B cell (primary cell): ENCODE results near the gene FGL2. TPM values are rescaled to one million over a fixed set of nuclear protein-coding genes. Genes with fewer than 3 reads are reported as not detected.

Source experiments
- ATAC-seq: fragments of 200-7000 bp; cut with Tn5 transposase; one replicate; pipeline ENCODE4 v1.10.0; 2021; ENCODE audit warnings: low read depth, mild to moderate bottlenecking, moderate number of reproducible peaks, moderate library complexity
- CTCF ChIA-PET: fragments of 350-600 bp; sonication (Branson Sonifier 250); formaldehyde crosslinking; loops from one replicate; lab custom pipeline; 2021; ENCODE audit warnings: antibody characterized with exemption, inconsistent platforms; lab: Charles Lee
- POLR2A ChIA-PET: fragments of 350-600 bp; sonication (Branson Sonifier 250); formaldehyde crosslinking; loops from one replicate; lab custom pipeline; 2021; ENCODE audit warnings: antibody characterized with exemption; lab: Charles Lee
- DNase-seq: peaks from one replicate; pipeline ENCODE4 v3.0.0; 2013
- H2AFZ ChIP-seq: 2 replicates; pipeline ENCODE4 v1.6.1; 2012; ENCODE audit warnings: mild to moderate bottlenecking, low read depth, low read length; ENCODE audit not compliant: insufficient read depth, poor library complexity, severe bottlenecking
- H3K27ac ChIP-seq, 2 donors: 1 replicate in 1 of 2; 2 replicates in 1 of 2; pipeline ENCODE4 v1.5.1; 2012 to 2013; ENCODE audit warnings: low read length in 2 of 2, mild to moderate bottlenecking in 2 of 2, moderate library complexity in 1 of 2
- H3K27me3 ChIP-seq, 4 experiments: fragments of 200-600 bp in 1 of 4; sonication (generic) in 1 of 4; replicated peaks in 1 of 4; 1 replicate in 2 of 4; 2 replicates in 2 of 4; pipeline versions ENCODE4 v1.6.1 to v1.7.0; 2013 to 2016; ENCODE audit warnings: low read length in 3 of 4, mild to moderate bottlenecking in 2 of 4, mixed read lengths in 1 of 4, moderate library complexity in 1 of 4; ENCODE audit not compliant: insufficient read depth in 4 of 4, control insufficient read depth in 3 of 4; ENCODE audit errors: control extremely low read depth in 1 of 4
- H3K36me3 ChIP-seq, 2 experiments: replicated peaks in 1 of 2; 1 replicate in 1 of 2; 2 replicates in 1 of 2; pipeline versions ENCODE4 v1.6.1 to v1.7.1; 2013; ENCODE audit warnings: low read length in 1 of 2; ENCODE audit not compliant: insufficient read depth in 2 of 2, control insufficient read depth in 1 of 2; ENCODE audit errors: control extremely low read depth in 1 of 2, extremely low read depth in 1 of 2
- H3K4me1 ChIP-seq, 2 donors: fragments of 200-600 bp in 1 of 2; sonication (generic) in 1 of 2; 1 replicate in 1 of 2; 2 replicates in 1 of 2; pipeline versions ENCODE4 v1.5.1 to v1.6.1; 2013 to 2017; ENCODE audit warnings: low read length in 2 of 2; ENCODE audit not compliant: control insufficient read depth in 2 of 2, insufficient read depth in 2 of 2
- H3K4me2 ChIP-seq: replicated peaks from 2 replicates; pipeline ENCODE3; 2012; ENCODE audit warnings: mild to moderate bottlenecking, low read depth, low read length; ENCODE audit not compliant: poor library complexity, severe bottlenecking
- H3K4me3 ChIP-seq, 5 experiments: fragments of 200-600 bp in 1 of 5; sonication (generic) in 1 of 5; 1 replicate in 3 of 5; 2 replicates in 2 of 5; pipeline versions ENCODE4 v1.5.1 to v1.7.0; 2011 to 2016; ENCODE audit warnings: low read length in 4 of 5, mild to moderate bottlenecking in 4 of 5, low read depth in 2 of 5, control low read depth in 1 of 5, moderate library complexity in 1 of 5; ENCODE audit not compliant: insufficient read depth in 1 of 5; ENCODE audit errors: control extremely low read depth in 1 of 5, extremely low read depth in 1 of 5
- H3K79me2 ChIP-seq: fragments of 200-600 bp; sonication (generic); one replicate; pipeline ENCODE4 v1.6.0; 2016; ENCODE audit warnings: low read length; ENCODE audit not compliant: control insufficient read depth, insufficient read depth
- H3K9ac ChIP-seq: fragments of 200-600 bp; sonication (generic); 2 replicates; pipeline ENCODE4 v1.6.1; 2017; ENCODE audit warnings: mild to moderate bottlenecking, low read length, moderate library complexity
- H3K9me3 ChIP-seq, 3 donors: one replicate each; pipeline versions ENCODE4 v1.6.1 to v1.7.1; 2013; ENCODE audit warnings: low read length in 2 of 3; ENCODE audit not compliant: control insufficient read depth in 2 of 3, insufficient read depth in 1 of 3; ENCODE audit errors: control extremely low read depth in 1 of 3
- H4K20me1 ChIP-seq: 2 replicates; pipeline ENCODE4 v1.6.0; 2012; ENCODE audit warnings: mild to moderate bottlenecking, low read length; ENCODE audit not compliant: insufficient read depth, control insufficient read depth, poor library complexity, severe bottlenecking
- H3K27ac Mint-ChIP-seq: one replicate; pipeline ENCODE4 v1.8.0; 2021; ENCODE audit warnings: mixed read lengths
- H3K27me3 Mint-ChIP-seq: one replicate; pipeline ENCODE4 v1.8.0; 2021; ENCODE audit warnings: mixed read lengths
- H3K4me1 Mint-ChIP-seq: one replicate; pipeline ENCODE4 v1.8.0; 2021; ENCODE audit warnings: mixed read lengths
- H3K4me3 Mint-ChIP-seq: one replicate; pipeline ENCODE4 v1.8.0; 2021; ENCODE audit warnings: mixed read lengths
- H3K9me3 Mint-ChIP-seq: one replicate; pipeline ENCODE4 v1.8.0; 2022; ENCODE audit warnings: mixed read lengths; ENCODE audit not compliant: insufficient read depth
- EZH2 ChIP-seq: IDR thresholded peaks from 2 replicates; pipeline ENCODE4 v1.6.1; 2012; ENCODE audit warnings: borderline replicate concordance, low read depth, mild to moderate bottlenecking, moderate library complexity, low read length; ENCODE audit not compliant: insufficient read depth, poor library complexity, severe bottlenecking
- WGBS: methylation state at CpG from one replicate; pipeline ENCODE4 v1.1.5; 2013; ENCODE audit warnings: missing lambda C conversion rate; ENCODE audit not compliant: insufficient coverage; 5-methylcytosine and 5-hydroxymethylcytosine counted together
- intact Hi-C: fragments of 100-400 bp; cut with micrococcal nuclease; formaldehyde crosslinking; loops from one replicate; pipeline ENCODE4 v1.10.0; 2022
- polyA plus RNA-seq: library from polyadenylated mRNA; depleted of rRNA; stranded (reverse); fragments of >200 nt; gene quantifications from 2 replicates; pipeline ENCODE4 v1.2.3, GENCODE V29; 2012
- total RNA-seq, 2 donors: library from RNA; stranded (reverse); fragments of 120-200 nt in 1 of 2; gene quantifications; 1 replicate in 1 of 2; 2 replicates in 1 of 2; pipeline versions ENCODE4 v1.2.3 to v1.2.4, GENCODE V29; 2013 to 2022
- TF ChIP-seq, protein P1 (sequence below): fragments of 200-600 bp; IDR thresholded peaks from one replicate; pipeline ENCODE4 v1.8.0; 2022; ENCODE audit warnings: antibody characterized with exemption, mild to moderate bottlenecking

FGL2 gene
- total and polyA plus RNA-seq, 2 donors (not counting 1 experiment from before 2014, with no cell fraction given): 2.1 to 7.0 TPM

GRCh38 chr7:77202481-77202976 is 2.9 kb upstream of the FGL2 start:
- DNase-seq (no peak), ATAC-seq (no peak)
- Histone ChIP-seq H3K27ac (peak overlapping the region in 1 of 2 donors; percentile 54), H3K4me1 (peaks cover 34 to 41% of the 10 kb centered on the region in 2 donors), H3K4me2 (peak overlapping the region; percentile 3), H3K36me3 (no peaks in the 10 kb centered on the region), H3K27me3 (no peaks in the 10 kb centered on the region), H4K20me1 (no peaks in the 10 kb centered on the region), H3K4me3 (no peak overlapping the region), H3K79me2 (peaks cover 11% of the 10 kb centered on the region), H3K9me3 (no peaks in the 10 kb centered on the region), H3K9ac (no peak overlapping the region), H2AFZ (peak overlapping the region; percentile 27)
- 55% methylated on average over 3 of the region's 4 CpGs for WGBS
- Mint-ChIP-seq H3K4me3 (peak overlapping the region; percentile 27), H3K27ac (peak overlapping the region; percentile 73), H3K27me3 (no peaks in the 10 kb centered on the region), H3K4me1 (peaks cover 54% of the 10 kb centered on the region), H3K9me3 (peaks cover 1% of the 10 kb centered on the region)
- ChIA-PET POLR2A (interaction anchor here (0.6 kb wide), 1 partner anchor 11 kb away, joined by 5 read pairs; no protein-coding TSS in a partner anchor), CTCF (interaction anchor here (1.3 to 4.2 kb wide), 2 partner anchors 45 to 129 kb away, joined by 3 to 40 read pairs; no protein-coding TSS in a partner anchor)
- no peak for TF ChIP-seq EZH2
- TF ChIP-seq, protein P1, sequence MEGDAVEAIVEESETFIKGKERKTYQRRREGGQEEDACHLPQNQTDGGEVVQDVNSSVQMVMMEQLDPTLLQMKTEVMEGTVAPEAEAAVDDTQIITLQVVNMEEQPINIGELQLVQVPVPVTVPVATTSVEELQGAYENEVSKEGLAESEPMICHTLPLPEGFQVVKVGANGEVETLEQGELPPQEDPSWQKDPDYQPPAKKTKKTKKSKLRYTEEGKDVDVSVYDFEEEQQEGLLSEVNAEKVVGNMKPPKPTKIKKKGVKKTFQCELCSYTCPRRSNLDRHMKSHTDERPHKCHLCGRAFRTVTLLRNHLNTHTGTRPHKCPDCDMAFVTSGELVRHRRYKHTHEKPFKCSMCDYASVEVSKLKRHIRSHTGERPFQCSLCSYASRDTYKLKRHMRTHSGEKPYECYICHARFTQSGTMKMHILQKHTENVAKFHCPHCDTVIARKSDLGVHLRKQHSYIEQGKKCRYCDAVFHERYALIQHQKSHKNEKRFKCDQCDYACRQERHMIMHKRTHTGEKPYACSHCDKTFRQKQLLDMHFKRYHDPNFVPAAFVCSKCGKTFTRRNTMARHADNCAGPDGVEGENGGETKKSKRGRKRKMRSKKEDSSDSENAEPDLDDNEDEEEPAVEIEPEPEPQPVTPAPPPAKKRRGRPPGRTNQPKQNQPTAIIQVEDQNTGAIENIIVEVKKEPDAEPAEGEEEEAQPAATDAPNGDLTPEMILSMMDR: no peak
- intact Hi-C loops: loop anchor here (2.0 to 5.0 kb wide), 2 partner anchors 14 to 80 kb away; partner anchors contain the start of gene CCDC146

DNA sequence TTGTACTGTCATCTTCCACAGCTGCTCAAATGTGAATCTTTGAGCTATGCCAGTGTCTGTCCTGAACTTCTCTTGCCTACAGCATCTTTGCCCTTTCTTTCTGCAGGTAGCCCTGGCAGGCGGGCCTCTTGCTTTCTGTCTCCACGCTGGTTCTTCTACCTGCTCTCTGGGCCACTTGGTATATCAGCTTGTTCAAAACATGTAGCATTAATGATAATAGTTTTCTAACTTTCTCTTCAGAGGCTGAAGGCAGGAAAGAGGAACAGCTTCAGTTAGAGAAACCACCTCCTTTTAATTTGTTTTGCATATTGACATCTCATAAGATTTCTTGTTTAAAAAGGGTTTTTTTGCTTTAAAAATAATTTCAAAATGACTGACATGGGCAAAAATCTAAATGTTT is 923 bp upstream of the FGL2 start:
- intact Hi-C loops: loop anchor here (5.0 kb wide), 1 partner anchor 78 kb away; the partner anchor contains the start of gene CCDC146

More for the DNA sequence above, 923 bp upstream of the FGL2 start:
- DNase-seq (peak; percentile 63), ATAC-seq (peak; percentile 54)
- H3K4me3 Mint-ChIP-seq: peak overlapping the region; percentile 87
- TF ChIP-seq, protein P1: no peak
- no peak for TF ChIP-seq EZH2
- peak overlapping the region; percentile 66 to 83 for H3K27ac ChIP-seq
- WGBS: no CpG with 5 or more reads among the region's 2 CpGs
- no peaks in the 10 kb centered on the region for H3K27me3 Mint-ChIP-seq
- H3K79me2 ChIP-seq: peaks cover 23% of the 10 kb centered on the region
- ChIA-PET CTCF (interaction anchor here (0.6 to 4.2 kb wide), 6 partner anchors 9 to 133 kb away, joined by 3 to 40 read pairs (median 4); no protein-coding TSS in a partner anchor), POLR2A (interaction anchor here (2.0 kb wide), 1 partner anchor 78 kb away, joined by 7 read pairs; the partner anchor contains the start of gene CCDC146)
- peak overlapping the region; percentile 83 for H2AFZ ChIP-seq
- H3K27ac Mint-ChIP-seq: peak overlapping the region; percentile 91
- no peaks in the 10 kb centered on the region for H3K9me3 Mint-ChIP-seq
- peak overlapping the region; percentile 84 for H3K9ac ChIP-seq
- H3K4me1 Mint-ChIP-seq: peaks cover 67% of the 10 kb centered on the region
- H3K9me3 ChIP-seq: no peaks in the 10 kb centered on the region
- H4K20me1 ChIP-seq: no peaks in the 10 kb centered on the region
- H3K27me3 ChIP-seq: no peaks in the 10 kb centered on the region
- no peaks in the 10 kb centered on the region for H3K36me3 ChIP-seq
- peaks cover 36 to 40% of the 10 kb centered on the region in 2 donors for H3K4me1 ChIP-seq
- H3K4me3 ChIP-seq: peak overlapping the region in 4 of 5 experiments; percentile 45 to 82 (median 58)
- peak overlapping the region; percentile 82 for H3K4me2 ChIP-seq
